Measurements from ENCODE around the gene OXCT1. TPM values are rescaled to one million over a fixed set of nuclear protein-coding genes. Genes with fewer than 3 reads are reported as not detected.
"Not testable (repeated sequence)": the region's sequence is repeated elsewhere in the genome, so short reads cannot be mapped to it uniquely, and the experiment has no call there.

Gene OXCT1
- total RNA-seq, 1 experiment from 2014 or later, result 48.6 TPM

DNA sequence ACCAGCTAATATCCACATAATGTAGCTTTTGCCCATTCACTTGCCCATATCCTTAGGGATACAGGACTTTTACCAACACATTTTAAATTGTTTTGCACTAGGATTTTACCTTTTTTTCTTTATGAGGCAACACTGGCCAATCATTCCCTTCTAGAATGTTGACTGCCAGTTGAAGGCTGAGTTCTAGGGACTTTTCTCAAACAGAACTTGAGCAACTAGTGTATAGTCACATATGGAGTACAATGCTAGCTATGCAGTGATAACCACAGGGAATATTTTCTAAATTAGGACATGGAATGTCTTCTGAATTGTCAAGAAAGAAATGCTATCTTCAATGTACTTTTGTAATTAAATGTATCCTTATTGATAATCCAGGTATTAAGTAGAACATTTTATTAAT is 133.6 kb downstream of the OXCT1 start:
- no peaks in the 10 kb centered on the region for H3K4me1 Mint-ChIP-seq (ENCODE audit: insufficient read depth, unreplicated experiment)
- POLR2A ChIA-PET, result no interaction called here
- H3K27me3 Mint-ChIP-seq (ENCODE audit: insufficient read depth, unreplicated experiment), result no peaks in the 10 kb centered on the region
- TF ChIP-seq, protein P1, sequence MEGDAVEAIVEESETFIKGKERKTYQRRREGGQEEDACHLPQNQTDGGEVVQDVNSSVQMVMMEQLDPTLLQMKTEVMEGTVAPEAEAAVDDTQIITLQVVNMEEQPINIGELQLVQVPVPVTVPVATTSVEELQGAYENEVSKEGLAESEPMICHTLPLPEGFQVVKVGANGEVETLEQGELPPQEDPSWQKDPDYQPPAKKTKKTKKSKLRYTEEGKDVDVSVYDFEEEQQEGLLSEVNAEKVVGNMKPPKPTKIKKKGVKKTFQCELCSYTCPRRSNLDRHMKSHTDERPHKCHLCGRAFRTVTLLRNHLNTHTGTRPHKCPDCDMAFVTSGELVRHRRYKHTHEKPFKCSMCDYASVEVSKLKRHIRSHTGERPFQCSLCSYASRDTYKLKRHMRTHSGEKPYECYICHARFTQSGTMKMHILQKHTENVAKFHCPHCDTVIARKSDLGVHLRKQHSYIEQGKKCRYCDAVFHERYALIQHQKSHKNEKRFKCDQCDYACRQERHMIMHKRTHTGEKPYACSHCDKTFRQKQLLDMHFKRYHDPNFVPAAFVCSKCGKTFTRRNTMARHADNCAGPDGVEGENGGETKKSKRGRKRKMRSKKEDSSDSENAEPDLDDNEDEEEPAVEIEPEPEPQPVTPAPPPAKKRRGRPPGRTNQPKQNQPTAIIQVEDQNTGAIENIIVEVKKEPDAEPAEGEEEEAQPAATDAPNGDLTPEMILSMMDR (IDR thresholded peaks at IDR 0.05; ENCODE audit: unreplicated experiment), result no peak
- CTCF ChIA-PET, result no interaction called here
- DNase-seq (ENCODE audit: unreplicated experiment), result no peak
- intact Hi-C loops (cut with micrococcal nuclease), result no loop called here
- peaks cover 26% of the 10 kb centered on the region for H3K36me3 Mint-ChIP-seq (ENCODE audit: insufficient read depth, unreplicated experiment)
- no peak overlapping the region for H3K27ac Mint-ChIP-seq (ENCODE audit: low read depth, unreplicated experiment)
- no peaks in the 10 kb centered on the region for H3K9me3 Mint-ChIP-seq (ENCODE audit: unreplicated experiment)
- BruUV-seq (replicated peaks), result no TSS peak
- no peak overlapping the region for H3K4me3 Mint-ChIP-seq (ENCODE audit: unreplicated experiment)

DNA sequence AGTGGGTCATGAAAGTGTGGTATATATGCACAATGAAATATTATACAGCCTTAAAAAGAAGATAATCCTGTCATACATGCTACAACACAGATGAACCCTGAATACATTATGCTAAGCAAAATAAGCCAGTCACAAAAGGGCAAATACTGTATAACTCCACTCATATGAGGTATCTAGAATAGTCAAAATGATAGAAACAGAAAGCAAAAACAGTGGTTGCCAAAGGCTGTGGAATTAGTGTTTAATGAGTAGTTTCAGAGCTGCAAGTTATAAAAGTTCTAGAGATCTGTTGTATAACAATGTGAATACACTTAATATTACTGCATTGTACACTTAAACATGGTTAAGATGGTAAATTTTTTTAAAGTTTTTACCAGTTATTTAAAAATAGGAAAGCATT is 135.0 kb downstream of the OXCT1 start:
- POLR2A ChIA-PET, result no interaction called here
- TF ChIP-seq, protein P1 (IDR thresholded peaks at IDR 0.05; ENCODE audit: unreplicated experiment), result no peak
- no TSS peak for BruUV-seq (replicated peaks)

DNA sequence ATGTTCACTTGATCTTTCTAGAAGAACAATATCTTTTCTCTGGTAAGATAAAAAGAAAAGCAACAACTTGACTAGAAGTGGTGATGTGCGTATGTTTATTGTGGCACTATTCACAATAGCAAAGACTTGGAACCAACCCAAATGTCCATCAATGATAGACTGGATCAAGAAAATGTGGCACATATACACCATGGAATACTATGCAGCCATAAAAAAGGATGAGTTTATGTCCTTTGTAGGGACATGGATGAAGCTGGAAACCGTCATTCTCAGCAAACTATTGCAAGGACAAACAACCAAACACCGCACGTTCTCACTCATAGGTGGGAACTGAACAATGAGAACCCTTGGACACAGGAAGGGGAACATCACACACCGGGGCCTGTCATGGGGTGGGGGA is 140.8 kb downstream of the OXCT1 start:
- H3K27ac Mint-ChIP-seq (ENCODE audit: low read depth, unreplicated experiment); H3K9me3 Mint-ChIP-seq (ENCODE audit: unreplicated experiment); H3K4me3 Mint-ChIP-seq (ENCODE audit: unreplicated experiment); H3K27me3 Mint-ChIP-seq (ENCODE audit: insufficient read depth, unreplicated experiment); CTCF ChIA-PET; intact Hi-C loops (cut with micrococcal nuclease); BruUV-seq (replicated peaks); H3K4me1 Mint-ChIP-seq (ENCODE audit: insufficient read depth, unreplicated experiment); POLR2A ChIA-PET; DNase-seq (ENCODE audit: unreplicated experiment): not testable (repeated sequence)
- peaks cover 15% of the 10 kb centered on the region for H3K36me3 Mint-ChIP-seq (ENCODE audit: insufficient read depth, unreplicated experiment)

More for the DNA sequence above, 135.0 kb downstream of the OXCT1 start:
- CTCF ChIA-PET, result interaction anchor here (0.9 kb wide), 1 partner anchor 465 kb away, joined by 3 read pairs; no protein-coding TSS in a partner anchor
- H3K36me3 Mint-ChIP-seq (ENCODE audit: insufficient read depth, unreplicated experiment), result peaks cover 21% of the 10 kb centered on the region
- intact Hi-C loops (cut with micrococcal nuclease), result no loop called here
- no peak overlapping the region for H3K4me3 Mint-ChIP-seq (ENCODE audit: unreplicated experiment)
- no peaks in the 10 kb centered on the region for H3K9me3 Mint-ChIP-seq (ENCODE audit: unreplicated experiment)
- DNase-seq (ENCODE audit: unreplicated experiment), result no peak
- no peaks in the 10 kb centered on the region for H3K27me3 Mint-ChIP-seq (ENCODE audit: insufficient read depth, unreplicated experiment)
- H3K4me1 Mint-ChIP-seq (ENCODE audit: insufficient read depth, unreplicated experiment), result no peaks in the 10 kb centered on the region
- H3K27ac Mint-ChIP-seq (ENCODE audit: low read depth, unreplicated experiment), result no peak overlapping the region

DNA sequence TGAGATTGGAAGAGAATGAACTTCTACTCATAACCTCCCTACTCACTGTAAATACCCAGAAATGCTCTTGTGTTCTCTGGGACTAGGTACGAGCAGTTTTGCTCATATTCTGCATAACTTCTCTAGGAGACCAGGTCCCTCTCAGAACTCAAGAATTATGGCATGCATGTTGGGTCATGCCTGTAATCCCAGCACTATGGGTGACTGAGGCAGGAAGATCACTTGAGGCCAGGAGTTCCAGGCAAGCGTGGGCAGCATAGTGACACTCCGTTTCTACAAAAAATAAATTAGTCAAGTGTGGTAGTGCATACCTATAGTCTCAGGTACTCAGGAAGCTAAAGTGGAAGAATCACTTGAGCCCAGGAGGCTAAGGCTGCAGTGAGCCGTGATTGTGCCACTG is 141.9 kb downstream of the OXCT1 start:
- H3K4me3 Mint-ChIP-seq (ENCODE audit: unreplicated experiment), result no peak overlapping the region
- no TSS peak for BruUV-seq (replicated peaks)
- H3K27ac Mint-ChIP-seq (ENCODE audit: low read depth, unreplicated experiment), result no peak overlapping the region
- no peaks in the 10 kb centered on the region for H3K27me3 Mint-ChIP-seq (ENCODE audit: insufficient read depth, unreplicated experiment)
- no peaks in the 10 kb centered on the region for H3K4me1 Mint-ChIP-seq (ENCODE audit: insufficient read depth, unreplicated experiment)
- CTCF ChIA-PET, result no interaction called here
- TF ChIP-seq, protein P1 (IDR thresholded peaks at IDR 0.05; ENCODE audit: unreplicated experiment), result no peak
- POLR2A ChIA-PET, result no interaction called here
- DNase-seq (ENCODE audit: unreplicated experiment), result no peak
- intact Hi-C loops (cut with micrococcal nuclease), result no loop called here
- no peaks in the 10 kb centered on the region for H3K9me3 Mint-ChIP-seq (ENCODE audit: unreplicated experiment)
- peaks cover 15% of the 10 kb centered on the region for H3K36me3 Mint-ChIP-seq (ENCODE audit: insufficient read depth, unreplicated experiment)
